GM19438 (cell line): ENCODE data around the gene FAM78A.
A peak's percentile ranks its signal among the peaks of the same experiment; 100 is the strongest.

ENCODE experiments used
- ATAC-seq: cut with Tn5 transposase; IDR thresholded peaks from one replicate; pipeline ENCODE4 v1.9.1; 2021; ENCODE audit warnings: low read depth; ENCODE audit not compliant: unreplicated experiment

FAM78A gene

GRCh38 chr9:131240047-131240921 lies 36.0 kb downstream of the FAM78A start:
- ATAC-seq, result no peak

GRCh38 chr9:131239161-131239975 lies 36.9 kb downstream of the FAM78A start:
- no peak for ATAC-seq

- peak; percentile 23 for ATAC-seq
Observed at GRCh38 chr9:131238402-131239021, 37.8 kb downstream of the FAM78A start.

DNA sequence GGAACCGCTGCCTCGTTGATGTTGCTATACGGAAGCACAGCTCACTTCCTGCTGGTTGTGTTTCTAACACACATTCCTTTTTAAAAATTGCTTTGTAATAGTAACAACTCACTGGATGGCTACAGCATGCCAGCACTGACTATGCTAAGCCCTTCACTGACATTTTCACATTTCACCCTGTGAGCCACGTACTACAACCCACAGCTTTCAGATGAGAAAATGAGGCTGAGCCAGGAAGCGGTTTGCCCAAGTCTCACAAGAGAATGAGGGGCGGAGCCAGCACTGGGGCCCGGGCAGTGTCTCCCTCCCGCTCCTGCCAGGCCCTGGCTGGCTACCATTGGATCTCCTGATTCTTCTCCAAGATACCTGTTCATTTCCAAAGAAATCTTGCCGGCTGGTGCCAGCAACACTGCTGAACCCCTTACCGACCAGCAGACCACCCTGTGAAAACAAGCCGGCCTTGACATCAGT lies 38.3 kb downstream of the FAM78A start:
- ATAC-seq, result peak; percentile 87

DNA sequence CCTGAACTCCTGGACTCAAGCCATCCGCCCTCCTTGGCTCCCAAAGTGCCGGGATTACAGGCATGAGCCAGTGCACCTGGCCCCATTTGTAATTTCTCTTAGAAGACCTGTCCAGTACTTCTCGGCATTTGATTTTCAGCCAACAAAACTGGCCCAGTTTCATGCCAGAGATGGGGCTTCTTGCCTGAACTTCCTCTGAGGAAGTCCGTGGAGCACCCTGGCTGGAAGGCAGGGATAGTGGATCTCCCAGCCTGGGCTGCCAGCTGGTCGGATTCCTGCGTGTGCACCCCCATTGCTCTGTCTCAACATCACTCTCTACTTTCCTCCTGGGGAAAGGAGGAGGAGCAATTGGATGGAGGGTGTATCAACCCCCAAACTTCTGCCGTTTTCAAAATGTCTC lies 39.0 kb downstream of the FAM78A start:
- ATAC-seq, result no peak

- no peak for ATAC-seq
Observed at GRCh38 chr9:131236761-131237160, 39.5 kb downstream of the FAM78A start.

GRCh38 chr9:131236161-131236560 lies 40.1 kb downstream of the FAM78A start:
- no peak for ATAC-seq

DNA sequence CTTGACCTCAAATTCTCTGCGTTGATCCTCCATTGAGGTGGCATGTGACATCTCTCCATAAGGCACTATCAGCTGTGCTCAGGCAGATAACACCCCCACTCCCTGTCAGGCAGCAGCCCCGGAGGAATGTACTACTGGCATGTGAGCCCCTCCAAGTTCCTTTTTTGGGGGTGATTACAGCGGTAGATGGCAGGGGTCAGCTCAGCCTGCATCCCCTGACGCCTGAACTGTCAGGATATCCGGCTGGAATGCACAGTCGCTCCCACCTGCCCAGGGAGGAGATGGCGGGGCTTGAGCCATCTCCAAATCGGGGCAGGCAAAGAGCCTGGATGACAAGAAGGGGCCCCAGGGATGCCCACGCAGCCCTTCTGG lies 40.8 kb downstream of the FAM78A start:
- no peak for ATAC-seq

DNA sequence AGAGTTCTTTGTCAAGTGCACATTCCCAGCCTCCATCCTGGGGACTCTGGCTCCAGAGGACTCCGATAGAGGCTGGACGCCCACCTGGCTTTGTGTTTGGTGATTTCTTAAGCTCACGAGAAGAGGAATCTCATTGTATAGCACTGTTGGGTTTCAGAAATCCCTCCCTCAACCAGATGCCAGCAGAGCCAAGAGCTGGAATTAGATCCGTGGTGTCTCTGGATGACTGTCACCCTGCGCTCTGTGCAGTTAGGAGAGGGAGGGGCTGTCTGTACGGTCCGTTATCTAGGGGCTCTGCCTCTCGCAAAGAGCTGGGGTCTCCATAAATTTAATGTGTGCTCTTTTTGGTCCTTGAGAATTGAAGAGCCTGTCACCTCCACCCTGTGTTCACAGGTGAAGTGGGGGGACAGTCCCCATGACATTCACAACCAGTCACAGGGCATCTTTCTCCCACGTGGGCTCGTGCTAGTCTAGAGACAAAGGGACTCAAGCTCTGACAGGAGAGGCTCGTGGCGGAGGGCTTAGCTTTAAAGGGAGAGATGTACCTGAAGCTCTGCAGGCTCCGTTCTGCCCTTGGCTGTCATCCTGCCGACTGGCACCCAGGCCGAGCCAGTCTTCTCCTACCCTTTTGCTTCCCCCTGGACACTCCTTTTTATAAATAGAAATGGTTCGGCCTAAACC lies 41.4 kb downstream of the FAM78A start:
- ATAC-seq, result no peak

GRCh38 chr9:131233995-131234394 lies 42.3 kb downstream of the FAM78A start:
- ATAC-seq, result no peak

DNA sequence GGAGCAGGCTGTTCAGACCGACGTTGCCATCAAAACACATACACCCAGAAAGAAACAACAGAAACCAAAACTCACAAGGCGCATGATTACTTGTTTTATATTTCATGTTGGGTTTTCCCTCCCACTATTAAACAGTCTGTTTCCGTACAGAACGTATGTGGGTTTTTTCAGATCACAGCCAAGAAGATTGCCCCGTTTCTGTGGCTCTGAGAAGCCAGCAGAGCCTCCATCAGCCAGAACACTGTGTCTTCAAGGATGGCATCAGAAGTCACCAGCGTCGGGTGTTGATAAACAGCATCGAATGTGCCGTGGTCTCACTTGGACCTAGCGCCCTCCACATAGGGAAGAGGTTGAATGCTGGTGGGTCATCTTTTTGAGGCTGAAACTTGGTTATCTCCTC lies 42.8 kb downstream of the FAM78A start:
- ATAC-seq, result no peak

GRCh38 chr9:131228988-131229387 lies 47.3 kb downstream of the FAM78A start:
- ATAC-seq, result no peak

- no peak for ATAC-seq
Observed at GRCh38 chr9:131227959-131228460, 48.3 kb downstream of the FAM78A start.

- ATAC-seq, result no peak
Observed at GRCh38 chr9:131227112-131227958, 49.0 kb downstream of the FAM78A start.

DNA sequence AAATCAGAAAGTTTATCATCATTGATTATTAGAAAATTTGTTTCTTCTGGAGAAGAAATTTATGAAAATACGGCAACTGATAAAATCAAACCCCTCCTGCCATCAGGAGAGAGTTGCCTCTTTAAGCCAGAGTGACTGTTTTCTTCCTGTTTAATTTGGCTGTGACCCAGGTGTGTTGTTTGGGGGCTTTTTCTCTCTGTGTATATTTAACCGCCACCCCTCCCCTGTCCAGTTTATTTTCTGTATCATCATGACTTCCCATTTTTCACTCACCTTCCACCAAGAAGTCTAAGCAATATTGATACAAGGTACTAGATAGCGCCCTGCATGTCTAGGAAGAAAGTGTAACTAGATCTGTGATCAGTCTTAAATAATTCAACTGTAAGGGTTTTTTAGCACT lies 50.1 kb downstream of the FAM78A start:
- ATAC-seq, result no peak

DNA sequence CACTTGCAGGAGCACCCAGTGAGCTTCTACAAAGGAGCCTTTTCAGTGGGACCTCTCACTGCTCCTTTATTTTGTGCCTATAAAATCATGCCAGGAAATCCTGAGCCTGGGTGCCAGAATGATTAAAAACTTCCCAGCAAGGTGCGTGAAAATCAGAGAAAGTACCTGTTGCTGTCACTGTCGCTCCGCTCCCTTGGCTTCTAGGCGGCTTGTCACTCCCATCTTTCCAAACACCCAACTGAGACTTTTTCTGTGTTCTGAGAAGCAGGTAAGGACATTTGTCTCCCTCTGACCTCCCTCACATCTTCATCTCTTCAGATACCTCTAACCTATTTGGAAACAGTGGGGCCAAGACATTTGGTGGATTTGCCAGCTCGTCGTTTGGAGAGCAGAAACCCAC lies 53.9 kb downstream of the FAM78A start:
- ATAC-seq, result no peak

GRCh38 chr9:131220485-131220884 lies 55.8 kb downstream of the FAM78A start:
- no peak for ATAC-seq

DNA sequence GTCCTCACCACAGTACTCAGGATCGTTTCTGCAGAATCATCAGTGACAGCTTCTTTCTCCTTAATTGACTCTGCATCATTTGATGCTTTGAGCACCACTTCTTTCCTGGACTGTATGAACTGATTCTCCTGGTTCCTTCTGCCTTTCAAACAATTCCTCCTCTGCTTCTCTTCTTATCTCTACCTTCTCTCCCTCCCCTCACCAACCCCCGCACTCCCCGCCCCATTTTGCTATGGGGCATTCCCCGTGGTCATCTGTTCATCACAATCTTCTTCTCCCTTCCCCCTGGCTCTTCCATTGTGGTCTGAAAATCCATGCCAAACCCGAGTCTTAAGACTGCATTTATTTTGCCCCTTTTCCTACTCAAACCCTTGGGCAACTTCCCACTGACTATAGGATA lies 57.9 kb downstream of the FAM78A start:
- no peak for ATAC-seq

DNA sequence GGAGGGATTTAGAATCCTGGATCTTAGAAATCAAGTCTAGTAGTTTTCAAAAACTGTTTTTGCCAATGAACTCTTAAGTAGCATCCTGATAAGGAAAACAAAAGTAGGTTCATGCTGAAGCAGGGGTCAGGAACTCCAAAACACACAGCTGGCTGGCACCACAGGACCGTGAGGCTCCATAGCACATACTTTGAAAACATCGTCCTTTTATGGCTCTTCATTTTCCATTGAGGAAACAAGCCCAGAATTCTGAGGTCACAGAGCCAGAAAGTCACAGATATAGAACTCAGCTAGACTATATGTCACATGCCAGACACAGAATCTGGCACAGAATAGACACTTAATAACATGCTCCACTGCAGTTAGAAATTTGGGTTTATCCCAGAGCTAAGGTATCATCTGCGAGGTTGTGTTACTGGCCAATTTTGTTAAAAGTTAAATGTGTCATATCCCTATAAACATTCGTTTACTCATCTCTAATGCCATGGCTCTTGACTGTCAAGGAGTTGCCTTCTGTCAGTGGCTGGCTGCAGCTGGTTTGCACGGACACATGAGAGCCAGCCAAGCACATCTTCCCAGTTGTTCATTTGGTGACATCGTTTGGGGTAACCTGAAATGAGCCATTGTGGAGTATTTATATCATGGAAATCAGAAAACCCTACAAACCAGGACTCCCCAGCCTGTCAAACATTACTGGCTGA lies 58.8 kb downstream of the FAM78A start:
- no peak for ATAC-seq
